HepG2 (cell line): Measurements from ENCODE around the gene CARS1. TPM values are rescaled to one million over a fixed set of nuclear protein-coding genes. Genes with fewer than 3 reads are reported as not detected.

ENCODE experiments used
- ASH2L ChIP-seq: fragments of 300-600, 200-600 bp; sonication (generic); IDR thresholded peaks from 2 replicates; pipeline ENCODE4 v1.7.0; 2017; ENCODE audit warnings: low read depth, mild to moderate bottlenecking, moderate library complexity, mixed read lengths, low read length; ENCODE audit not compliant: insufficient read length
- GATA4 ChIP-seq: sonication (generic); IDR thresholded peaks from 2 replicates; pipeline ENCODE4 v1.6.1; 2016; ENCODE audit warnings: antibody characterized with exemption, low read depth, borderline replicate concordance
- HMGXB4 ChIP-seq, 2 experiments: sonication (generic) in 1 of 2; formaldehyde crosslinking in 1 of 2; IDR thresholded peaks; 2 replicates each; pipeline versions ENCODE4 v1.4.0 to v1.6.1; 2018 to 2020; ENCODE audit warnings: missing genetic modification reagents in 2 of 2, borderline replicate concordance in 1 of 2, low read depth in 1 of 2, mild to moderate bottlenecking in 1 of 2, missing biosample characterization in 1 of 2
- HNF1B ChIP-seq: sonication (generic); formaldehyde crosslinking; IDR thresholded peaks from 2 replicates; pipeline ENCODE4 v1.5.1; 2020; ENCODE audit warnings: mild to moderate bottlenecking, moderate library complexity, missing genetic modification reagents
- HOXD1 ChIP-seq: sonication (generic); formaldehyde crosslinking; IDR thresholded peaks from 2 replicates; pipeline ENCODE4 v1.5.0; 2020; ENCODE audit warnings: missing genetic modification reagents
- ZHX2 ChIP-seq, 2 experiments: sonication (generic) in 1 of 2; formaldehyde crosslinking in 1 of 2; IDR thresholded peaks; 2 replicates each; pipeline versions ENCODE4 v1.6.1 to v1.9.0; 2014 to 2022; ENCODE audit warnings: antibody characterized with exemption in 1 of 2, borderline replicate concordance in 1 of 2, inconsistent platforms in 1 of 2, low read depth in 1 of 2, missing genetic modification reagents in 1 of 2
- ZIK1 ChIP-seq: sonication (generic); formaldehyde crosslinking; IDR thresholded peaks from 2 replicates; pipeline ENCODE4 v1.5.0; 2020; ENCODE audit warnings: mild to moderate bottlenecking, low read depth, missing genetic modification reagents, borderline replicate concordance
- ZNF570 ChIP-seq: sonication (generic); formaldehyde crosslinking; IDR thresholded peaks from 2 replicates; pipeline ENCODE4 v1.4.0; 2020; ENCODE audit warnings: mild to moderate bottlenecking, missing genetic modification reagents, borderline replicate concordance
- ZNF678 ChIP-seq: sonication (generic); formaldehyde crosslinking; IDR thresholded peaks from 2 replicates; pipeline ENCODE4 v1.4.0; 2020; ENCODE audit warnings: mild to moderate bottlenecking, missing genetic modification reagents
- ZSCAN21 ChIP-seq: sonication (generic); formaldehyde crosslinking; IDR thresholded peaks from 2 replicates; pipeline ENCODE4 v1.8.0; 2022; ENCODE audit warnings: mild to moderate bottlenecking, missing genetic modification reagents, moderate library complexity, borderline replicate concordance
- polyA plus RNA-seq, 8 experiments: library from polyadenylated mRNA; depleted of rRNA in 3 of 8; stranded (reverse) in 7 of 8; unstranded in 1 of 8; fragments of >200 nt; fragmentation: Illumina TruSeq in 4 of 8; extraction: Trizol in 4 of 8; gene quantifications; 2 replicates each; pipeline versions ENCODE4 v1.2.1 to v1.2.3, GENCODE V29; 2011 to 2016; ENCODE audit warnings: low read depth in 4 of 8, missing spikeins in 1 of 8, mixed read lengths in 1 of 8; ENCODE audit not compliant: insufficient read depth in 1 of 8
- total RNA-seq, 5 experiments: library from RNA; depleted of rRNA; stranded (reverse); fragments of >200 nt; fragmentation: Illumina TruSeq; extraction: Trizol; gene quantifications; 2 replicates each; pipeline ENCODE4 v1.2.3, GENCODE V29; 2016; ENCODE audit warnings: low read depth in 1 of 5

CARS1 gene
- total and polyA plus RNA-seq, 2 of the 13 experiments (the other 11 are each of a cell fraction or from before 2014, with no cell fraction given): 33.8 to 47.0 TPM

GRCh38 chr11:3055891-3056290 lies 1.3 kb downstream of the CARS1 start (continued):
- TF ChIP-seq ZHX2 (IDR thresholded peaks at IDR 0.05; ENCODE audit: low read depth): no peak
- no peak for TF ChIP-seq ZHX2 (CRISPR knock-in tag; IDR thresholded peaks at IDR 0.05; ENCODE audit: borderline replicate concordance)
- no peak for TF ChIP-seq ZNF678 (CRISPR knock-in tag)
- no peak for TF ChIP-seq ZIK1 (CRISPR knock-in tag)
- no peak for TF ChIP-seq ZNF570 (CRISPR knock-in tag)
- no peak for TF ChIP-seq ZSCAN21 (CRISPR knock-in tag)
- no peak for TF ChIP-seq HNF1B (CRISPR knock-in tag)
- TF ChIP-seq HOXD1 (CRISPR knock-in tag): no peak
- no peak for TF ChIP-seq HMGXB4 (CRISPR knock-in tag; IDR thresholded peaks at IDR 0.05; ENCODE audit: borderline replicate concordance in 1 of 2, low read depth in 1 of 2)
- no peak for TF ChIP-seq ASH2L
- no peak for TF ChIP-seq GATA4
- TF ChIP-seq, all 625 proteins: peak for 0
